Aorta (tissue), 5 donors: Measurements from ENCODE around the gene ADPRM. TPM values are rescaled to one million over a fixed set of nuclear protein-coding genes. Genes with fewer than 3 reads are reported as not detected.

ENCODE experiments used
- ATAC-seq: fragments of 200-7000 bp; cut with Tn5 transposase; one replicate; pipeline ENCODE4 v1.9.1; 2022; ENCODE audit warnings: moderate library complexity; ENCODE audit not compliant: low FRiP score
- DNase-seq, 2 donors: peaks; one replicate each; pipeline ENCODE4 v3.0.0-alpha.2; 2020
- H3K27ac ChIP-seq, 2 donors: one replicate each; pipeline ENCODE4 v1.5.1; 2013; ENCODE audit warnings: low read length in 2 of 2, mild to moderate bottlenecking in 2 of 2, moderate library complexity in 2 of 2, control low read depth in 1 of 2, inconsistent platforms in 1 of 2, low read depth in 1 of 2
- H3K27me3 ChIP-seq, 2 donors: one replicate each; pipeline ENCODE4 v1.6.1; 2013; ENCODE audit warnings: control low read depth in 1 of 2, low read length in 1 of 2, mild to moderate bottlenecking in 1 of 2, moderate library complexity in 1 of 2; ENCODE audit not compliant: insufficient read depth in 2 of 2, control insufficient read depth in 1 of 2
- H3K36me3 ChIP-seq, 2 donors: one replicate each; pipeline ENCODE4 v1.6.1; 2013; ENCODE audit warnings: control low read depth in 1 of 2, low read length in 1 of 2, mild to moderate bottlenecking in 1 of 2; ENCODE audit not compliant: insufficient read depth in 2 of 2, control insufficient read depth in 1 of 2
- H3K4me1 ChIP-seq, 2 donors: one replicate each; pipeline ENCODE4 v1.6.1; 2013; ENCODE audit warnings: low read length in 2 of 2, control low read depth in 1 of 2, mild to moderate bottlenecking in 1 of 2, moderate library complexity in 1 of 2; ENCODE audit not compliant: insufficient read depth in 2 of 2, control insufficient read depth in 1 of 2
- H3K4me3 ChIP-seq, 2 donors: one replicate each; pipeline ENCODE4 v1.5.1; 2013; ENCODE audit warnings: low read length in 2 of 2, control low read depth in 1 of 2, mild to moderate bottlenecking in 1 of 2
- H3K9me3 ChIP-seq: one replicate; pipeline ENCODE4 v1.6.1; 2013; ENCODE audit warnings: mild to moderate bottlenecking, low read length; ENCODE audit not compliant: control insufficient read depth
- WGBS, 2 donors: extraction: QIAGEN DNeasy Blood & Tissue Kit; methylation state at CpG; one replicate each; pipeline ENCODE4 v1.1.7; 2013; 5-methylcytosine and 5-hydroxymethylcytosine counted together
- intact Hi-C, 2 donors: fragments of 100-400 bp; cut with DNase I; formaldehyde crosslinking; loops; one replicate each; pipeline versions ENCODE4 v1.14.2 to v1.15.0; 2022
- long read RNA-seq, 2 donors: library from polyadenylated mRNA; unstranded; transcript quantifications; one replicate each; pipeline ENCODE4 v2.0.0, GENCODE V29; 2020 to 2021
- polyA plus RNA-seq, 2 donors: library from polyadenylated mRNA; stranded (reverse); fragments of 200-250 nt; gene quantifications; one replicate each; pipeline ENCODE4 v1.2.3, GENCODE V29; 2013
- total RNA-seq, 2 donors: library from RNA; stranded (reverse); fragmentation: NEBNext Ultra II Directional; extraction: Animal tissue kit (Norgen Biotek cat#: 25700); gene quantifications; one replicate each; pipeline ENCODE4 v1.2.1, GENCODE V29; 2021
- donor health status: healthy with polysubstance abuse.
- donor health status: Bipolar disorder and iron deficiency.
- donor health status: DM: no; HTN: no; CAD: no.
- donor health status: DM: no; HTN: no; CAD: no.
- donor health status: DM: yes; HTN: yes; CAD: no.

Gene ADPRM
- total RNA-seq: 10 to 100 TPM; 10.3 to 14.1 TPM
- 10 to 100 TPM in 1 of 2 donors, 1 to 10 TPM in 1; 8.9 to 12.1 TPM for polyA plus RNA-seq
- long read RNA-seq, donor 1, transcript ADPRM-202 (4 exons, 1,277 nt): minor isoform, 11 of 31 reads
- long read RNA-seq, donor 1, transcript ADPRM-201 (4 exons, 1,209 nt): major isoform, 13 of 31 reads
- long read RNA-seq, donor 1, partial matches to known transcripts: 1 of 31 reads
- long read RNA-seq, donor 1, other reads (novel, unspliced or antisense): 5 of 31 reads
- long read RNA-seq, donor 2, partial matches to known transcripts: 0 of 2 reads
- long read RNA-seq, donor 2, other reads (novel, unspliced or antisense): 2 of 2 reads

GRCh38 chr17:10697092-10698081 is at the start of gene ADPRM, which contains the start of gene SCO1:
TSS of gene ADPRM (plus strand) at chr17:10697594. CDS start at chr17:10704927, 7,333 bp downstream.
TSS of gene SCO1 (minus strand) at chr17:10697533. CDS start at chr17:10697507, 26 bp downstream.
- 0% methylated on average over 79 to 84 of the region's 84 CpGs for WGBS, 2 donors
- intact Hi-C loops: loop anchor here in 1 of 2 donors (5.0 kb wide), 1 partner anchor 50 kb away; no protein-coding TSS in a partner anchor
- no peaks in the 10 kb centered on the region for H3K36me3 ChIP-seq

DNA sequence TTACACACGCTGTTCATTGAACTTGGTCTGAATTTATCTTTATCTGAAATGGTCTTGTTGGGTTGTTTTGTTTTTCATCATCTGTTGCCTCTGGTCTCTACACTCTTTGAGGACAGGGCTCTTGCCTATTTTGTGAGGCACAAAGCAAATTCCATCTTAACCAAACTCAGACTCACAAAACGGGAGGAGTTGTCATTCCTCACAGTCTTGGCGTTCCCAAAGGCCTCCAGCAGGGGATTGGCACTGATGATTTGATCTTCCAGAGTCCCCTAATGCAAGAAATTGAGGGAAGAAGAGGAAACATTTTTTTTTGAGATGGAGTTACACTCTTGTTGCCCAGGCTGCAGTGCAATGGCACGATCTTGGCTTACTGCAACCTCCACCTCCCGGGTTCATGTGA is 49.0 kb upstream of the ADPRM start:
- Histone ChIP-seq H3K4me3 (no peak overlapping the region), H3K27ac (no peak overlapping the region), H3K27me3 (no peaks in the 10 kb centered on the region), H3K36me3 (peaks cover 0 to 2% of the 10 kb centered on the region in 2 donors), H3K9me3 (no peaks in the 10 kb centered on the region), H3K4me1 (no peaks in the 10 kb centered on the region)
- no peak for ATAC-seq
- WGBS, 2 donors: 90 to 95% methylated on average over 5 of the region's 5 CpGs
- no peak for DNase-seq
- intact Hi-C loops: loop anchor here (5.0 kb wide), 3 partner anchors 34 to 79 kb away; partner anchors contain the start of genes ADPRM (in 1 of the 2) and SCO1 (in 1 of the 2)

More at GRCh38 chr17:10697092-10698081, at the start of gene ADPRM, which contains the start of gene SCO1:
- no peaks in the 10 kb centered on the region for H3K9me3 ChIP-seq
- ATAC-seq (peak; percentile 98), DNase-seq (peak; percentile 97)
- no peaks in the 10 kb centered on the region for H3K27me3 ChIP-seq
- H3K27ac ChIP-seq: peak within 1 kb of the TSS; percentile 30 to 78
- peaks cover 0 to 4% of the 10 kb centered on the region in 2 donors for H3K4me1 ChIP-seq
- H3K4me3 ChIP-seq: peak within 1 kb of the TSS; percentile 65 to 88

DNA sequence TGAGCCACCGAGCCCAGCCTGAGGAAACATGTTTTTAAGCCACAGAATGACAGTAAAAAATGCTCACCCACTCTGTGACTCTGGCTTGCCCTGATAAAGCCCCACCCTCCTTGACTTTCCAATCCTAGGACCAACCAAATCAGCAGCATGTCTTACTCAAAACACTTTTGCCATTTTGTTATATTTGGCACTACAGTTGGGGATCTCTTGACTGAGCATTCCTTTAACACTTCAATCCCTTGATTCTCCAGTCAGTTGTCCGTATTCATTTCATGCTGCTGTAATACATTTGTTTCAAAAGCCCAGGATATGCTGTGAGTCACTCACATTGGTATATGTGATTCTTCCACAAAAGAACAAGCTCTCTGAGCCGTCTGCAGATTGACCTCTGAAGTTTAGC is 48.4 kb upstream of the ADPRM start:
- no peak overlapping the region for H3K4me3 ChIP-seq
- no peaks in the 10 kb centered on the region for H3K9me3 ChIP-seq
- H3K27me3 ChIP-seq: no peaks in the 10 kb centered on the region
- DNase-seq (no peak), ATAC-seq (no peak)
- 50 to 53% methylated on average over 3 of the region's 3 CpGs for WGBS, 2 donors
- peaks cover 0 to 2% of the 10 kb centered on the region in 2 donors for H3K36me3 ChIP-seq
- no peaks in the 10 kb centered on the region for H3K4me1 ChIP-seq
- intact Hi-C loops: loop anchor here (5.0 kb wide), 3 partner anchors 33 to 78 kb away; partner anchors contain the start of genes ADPRM (in 1 of the 2) and SCO1 (in 1 of the 2)
- H3K27ac ChIP-seq: no peak overlapping the region

DNA sequence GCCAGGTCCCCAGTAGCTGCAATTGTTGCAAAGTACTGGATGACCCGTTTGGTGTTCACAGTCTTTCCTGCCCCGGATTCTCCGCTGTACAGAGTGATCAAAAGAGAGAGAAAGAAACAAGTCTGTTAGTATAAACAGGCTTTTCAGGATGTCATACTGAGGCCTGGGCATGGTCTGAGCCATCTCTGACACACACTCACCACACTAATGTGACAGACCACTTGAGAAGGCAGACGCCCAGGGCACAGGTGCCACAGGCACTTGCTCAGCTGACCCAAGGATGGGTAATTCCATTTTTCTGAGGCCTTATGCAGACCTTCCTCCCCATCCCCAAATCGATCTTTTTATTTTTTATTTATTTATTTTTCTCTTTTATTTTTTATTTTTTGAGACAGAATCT is 47.8 kb upstream of the ADPRM start:
- WGBS, 2 donors: 91 to 93% methylated on average over 5 of the region's 5 CpGs
- Histone ChIP-seq H3K4me1 (no peaks in the 10 kb centered on the region), H3K27ac (no peak overlapping the region), H3K4me3 (no peak overlapping the region), H3K36me3 (no peaks in the 10 kb centered on the region), H3K9me3 (no peaks in the 10 kb centered on the region), H3K27me3 (no peaks in the 10 kb centered on the region)
- intact Hi-C loops: loop anchor here (5.0 kb wide), 3 partner anchors 33 to 78 kb away; partner anchors contain the start of genes ADPRM (in 1 of the 2) and SCO1 (in 1 of the 2)
- DNase-seq: no peak
- ATAC-seq: no peak

- no peak for ATAC-seq
- no peak overlapping the region for H3K4me3 ChIP-seq
- WGBS, 2 donors: 75 to 85% methylated on average over 9 of the region's 9 CpGs
- no peaks in the 10 kb centered on the region for H3K4me1 ChIP-seq
- H3K36me3 ChIP-seq: no peaks in the 10 kb centered on the region
- intact Hi-C loops: no loop called here
- no peaks in the 10 kb centered on the region for H3K27me3 ChIP-seq
- no peak for DNase-seq
- H3K9me3 ChIP-seq: no peaks in the 10 kb centered on the region
- no peak overlapping the region for H3K27ac ChIP-seq
Observed at GRCh38 chr17:10651927-10652326, 45.5 kb upstream of the ADPRM start.

DNA sequence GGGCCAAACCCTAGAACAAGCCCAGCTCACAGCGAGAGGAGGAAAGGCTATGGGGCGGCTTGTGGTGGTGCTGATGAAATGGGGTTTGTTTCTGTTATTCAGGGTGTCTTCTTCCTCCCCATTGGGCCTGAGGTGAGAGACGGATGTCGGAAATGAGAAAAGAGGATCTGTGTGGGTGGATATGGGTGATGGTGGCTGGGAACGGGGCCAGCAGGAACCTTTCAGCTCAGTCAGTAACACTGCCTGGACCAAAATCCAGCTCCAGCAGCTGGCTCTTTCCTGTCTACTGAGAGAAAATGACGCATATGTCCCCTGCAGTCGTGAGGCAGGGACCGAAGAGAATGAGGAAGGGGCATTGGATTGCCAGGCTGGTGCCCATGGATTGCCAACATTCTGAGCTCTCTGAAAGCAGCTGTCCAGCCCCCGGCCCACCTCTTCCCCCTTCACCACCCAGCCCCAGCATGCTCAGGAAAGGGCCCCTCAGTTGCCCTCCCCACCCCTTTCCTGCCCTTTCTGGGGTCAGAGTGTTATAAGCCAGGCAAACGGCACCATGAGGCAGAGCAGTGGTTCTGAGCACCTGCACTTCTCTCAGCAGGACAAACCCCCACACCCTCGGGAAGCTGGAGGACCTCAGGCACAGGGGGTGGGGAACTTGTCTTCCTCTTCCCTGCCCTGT is 44.3 kb upstream of the ADPRM start:
- Histone ChIP-seq H3K27ac (no peak overlapping the region), H3K9me3 (no peaks in the 10 kb centered on the region), H3K4me1 (no peaks in the 10 kb centered on the region), H3K36me3 (no peaks in the 10 kb centered on the region), H3K27me3 (no peaks in the 10 kb centered on the region), H3K4me3 (no peak overlapping the region)
- intact Hi-C loops: no loop called here
- WGBS, 2 donors: 85 to 86% methylated on average over 10 to 11 of the region's 11 CpGs
- ATAC-seq: no peak
- no peak for DNase-seq

DNA sequence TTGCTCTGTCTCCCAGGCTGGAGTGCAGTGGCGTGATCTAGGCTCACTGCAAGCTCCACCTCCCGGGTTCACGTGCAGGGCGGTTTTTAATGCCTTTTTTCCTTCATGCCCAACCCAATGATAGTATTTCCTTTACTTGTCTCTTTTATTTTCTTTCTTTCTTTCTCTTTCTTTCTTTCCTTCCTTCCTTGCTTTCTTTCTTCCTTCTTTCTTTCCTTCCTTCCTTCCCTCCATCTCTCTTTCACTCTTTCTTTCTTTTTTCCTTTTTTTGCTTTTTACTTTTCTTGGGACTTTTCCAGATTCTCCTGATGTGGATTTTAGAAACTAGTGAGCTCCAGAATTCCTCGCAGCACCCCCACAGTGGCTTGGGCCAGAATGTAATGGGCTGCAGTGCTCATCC is 43.4 kb upstream of the ADPRM start:
- 72 to 78% methylated on average over 5 of the region's 5 CpGs for WGBS, 2 donors
- no peaks in the 10 kb centered on the region for H3K36me3 ChIP-seq
- no peak for ATAC-seq
- H3K27me3 ChIP-seq: no peaks in the 10 kb centered on the region
- intact Hi-C loops: no loop called here
- no peaks in the 10 kb centered on the region for H3K4me1 ChIP-seq
- DNase-seq: no peak
- H3K9me3 ChIP-seq: no peaks in the 10 kb centered on the region
- no peak overlapping the region for H3K27ac ChIP-seq
- no peak overlapping the region for H3K4me3 ChIP-seq

DNA sequence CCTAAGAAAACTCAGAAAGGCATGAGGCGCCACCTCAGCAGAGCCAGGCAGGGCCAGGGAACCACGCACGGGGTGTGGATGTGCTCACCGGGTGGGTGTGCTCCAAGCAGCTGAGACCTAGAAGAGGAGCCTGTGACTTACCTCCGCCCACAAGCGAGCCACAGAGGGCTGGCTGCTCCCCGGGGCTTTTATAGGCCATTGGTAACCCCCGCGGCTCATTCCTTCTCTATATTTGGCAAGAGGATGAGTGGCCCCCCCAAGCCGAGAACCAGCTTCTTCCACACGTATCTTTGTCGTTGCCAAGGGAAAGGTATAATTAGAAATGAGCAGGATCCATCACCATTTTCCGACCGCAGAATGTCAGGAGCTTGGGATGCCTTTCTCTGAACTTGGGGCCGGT is 40.2 kb upstream of the ADPRM start, which contains the start of gene MYH3:
MYH3 (minus strand) TSS at position 162 of the 400 bp plus-strand sequence. CDS start 2,245 bp downstream, outside the sequence.
- no peaks in the 10 kb centered on the region for H3K27me3 ChIP-seq
- H3K27ac ChIP-seq: no peak within 1 kb of the TSS
- DNase-seq (no peak), ATAC-seq (no peak)
- 75 to 86% methylated on average over 15 of the region's 15 CpGs for WGBS, 2 donors
- H3K36me3 ChIP-seq: no peaks in the 10 kb centered on the region
- H3K9me3 ChIP-seq: no peaks in the 10 kb centered on the region
- no peak within 1 kb of the TSS for H3K4me3 ChIP-seq
- intact Hi-C loops: no loop called here
- H3K4me1 ChIP-seq: no peaks in the 10 kb centered on the region
